ENCODE measurements around the gene MFSD12. TPM values are rescaled to one million over a fixed set of nuclear protein-coding genes. Genes with fewer than 3 reads are reported as not detected.

MFSD12 gene
- total RNA-seq, 2 experiments from 2014 or later, result 78.8 to 79.4 TPM

GRCh38 chr19:3535981-3536380 lies 21.4 kb downstream of the MFSD12 start:
- H3K79me2 ChIP-seq (ENCODE audit: insufficient read depth, low read depth, low read length), result no peaks in the 10 kb centered on the region
- no peaks in the 10 kb centered on the region for H3K9me2 ChIP-seq (ENCODE audit: insufficient read depth, low read length)
- no TSS peak for BruUV-seq (replicated peaks)
- no peak overlapping the region for H2AFZ ChIP-seq (ENCODE audit: low read length)
- H3K4me2 ChIP-seq (ENCODE audit: low read length), result no peak overlapping the region
- DNase-seq (ENCODE audit: low spot score), result no peak
- no peak overlapping the region for H3K27ac ChIP-seq (ENCODE audit: low read depth, low read length, poor library complexity, severe bottlenecking)
- no peaks in the 10 kb centered on the region for H4K20me1 ChIP-seq (ENCODE audit: insufficient read depth, low read length)
- ChIA-PET POLR2A (no interaction called here), CTCF (ENCODE audit: unreplicated experiment) (no interaction called here)
- TF ChIP-seq, protein P1, sequence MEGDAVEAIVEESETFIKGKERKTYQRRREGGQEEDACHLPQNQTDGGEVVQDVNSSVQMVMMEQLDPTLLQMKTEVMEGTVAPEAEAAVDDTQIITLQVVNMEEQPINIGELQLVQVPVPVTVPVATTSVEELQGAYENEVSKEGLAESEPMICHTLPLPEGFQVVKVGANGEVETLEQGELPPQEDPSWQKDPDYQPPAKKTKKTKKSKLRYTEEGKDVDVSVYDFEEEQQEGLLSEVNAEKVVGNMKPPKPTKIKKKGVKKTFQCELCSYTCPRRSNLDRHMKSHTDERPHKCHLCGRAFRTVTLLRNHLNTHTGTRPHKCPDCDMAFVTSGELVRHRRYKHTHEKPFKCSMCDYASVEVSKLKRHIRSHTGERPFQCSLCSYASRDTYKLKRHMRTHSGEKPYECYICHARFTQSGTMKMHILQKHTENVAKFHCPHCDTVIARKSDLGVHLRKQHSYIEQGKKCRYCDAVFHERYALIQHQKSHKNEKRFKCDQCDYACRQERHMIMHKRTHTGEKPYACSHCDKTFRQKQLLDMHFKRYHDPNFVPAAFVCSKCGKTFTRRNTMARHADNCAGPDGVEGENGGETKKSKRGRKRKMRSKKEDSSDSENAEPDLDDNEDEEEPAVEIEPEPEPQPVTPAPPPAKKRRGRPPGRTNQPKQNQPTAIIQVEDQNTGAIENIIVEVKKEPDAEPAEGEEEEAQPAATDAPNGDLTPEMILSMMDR (conservative IDR thresholded peaks at IDR 0.05; ENCODE audit: low read length), result no peak
- no peak for TF ChIP-seq EZH2phosphoT487 (IDR thresholded peaks at IDR 0.05; ENCODE audit: borderline replicate concordance, low read depth, low read length)
- no peaks in the 10 kb centered on the region for H3K4me1 ChIP-seq (ENCODE audit: insufficient read depth, low read length, poor library complexity, severe bottlenecking)
- peaks cover 80% of the 10 kb centered on the region for H3K36me3 ChIP-seq (ENCODE audit: insufficient read depth, low read length)
- intact Hi-C loops (cut with micrococcal nuclease; ENCODE audit: unreplicated experiment), result no loop called here
- H3K9me3 ChIP-seq (ENCODE audit: low read length), result no peaks in the 10 kb centered on the region
- H3K4me3 ChIP-seq (ENCODE audit: low read depth, low read length, poor library complexity, severe bottlenecking), result no peak overlapping the region

- H3K36me3 ChIP-seq (ENCODE audit: insufficient read depth, low read length), result peaks cover 80% of the 10 kb centered on the region
- no peaks in the 10 kb centered on the region for H3K79me2 ChIP-seq (ENCODE audit: insufficient read depth, low read depth, low read length)
- H3K27ac ChIP-seq (ENCODE audit: low read depth, low read length, poor library complexity, severe bottlenecking), result no peak overlapping the region
- no peak overlapping the region for H2AFZ ChIP-seq (ENCODE audit: low read length)
- no peaks in the 10 kb centered on the region for H3K9me2 ChIP-seq (ENCODE audit: insufficient read depth, low read length)
- H4K20me1 ChIP-seq (ENCODE audit: insufficient read depth, low read length), result no peaks in the 10 kb centered on the region
- no peak overlapping the region for H3K4me2 ChIP-seq (ENCODE audit: low read length)
- DNase-seq (ENCODE audit: low spot score), result no peak
- intact Hi-C loops (cut with micrococcal nuclease; ENCODE audit: unreplicated experiment), result no loop called here
- POLR2A ChIA-PET, result no interaction called here
- no peaks in the 10 kb centered on the region for H3K4me1 ChIP-seq (ENCODE audit: insufficient read depth, low read length, poor library complexity, severe bottlenecking)
- H3K9me3 ChIP-seq (ENCODE audit: low read length), result no peaks in the 10 kb centered on the region
- H3K4me3 ChIP-seq (ENCODE audit: low read depth, low read length, poor library complexity, severe bottlenecking), result no peak overlapping the region
- TF ChIP-seq EZH2phosphoT487 (IDR thresholded peaks at IDR 0.05; ENCODE audit: borderline replicate concordance, low read depth, low read length), result no peak
- TF ChIP-seq, protein P1 (conservative IDR thresholded peaks at IDR 0.05; ENCODE audit: low read length), result no peak
- BruUV-seq (replicated peaks), result no TSS peak
- CTCF ChIA-PET (ENCODE audit: unreplicated experiment), result no interaction called here
These were observed 21.8 kb downstream of the MFSD12 start for GRCh38 chr19:3535563-3535965.

- H3K9me3 ChIP-seq (ENCODE audit: low read length), result no peaks in the 10 kb centered on the region
- no peak for TF ChIP-seq EZH2phosphoT487 (IDR thresholded peaks at IDR 0.05; ENCODE audit: borderline replicate concordance, low read depth, low read length)
- H3K27ac ChIP-seq (ENCODE audit: low read depth, low read length, poor library complexity, severe bottlenecking), result no peak overlapping the region
- H4K20me1 ChIP-seq (ENCODE audit: insufficient read depth, low read length), result no peaks in the 10 kb centered on the region
- BruUV-seq (replicated peaks), result no TSS peak
- ChIA-PET POLR2A (no interaction called here), CTCF (ENCODE audit: unreplicated experiment) (no interaction called here)
- no peaks in the 10 kb centered on the region for H3K4me1 ChIP-seq (ENCODE audit: insufficient read depth, low read length, poor library complexity, severe bottlenecking)
- no peak overlapping the region for H2AFZ ChIP-seq (ENCODE audit: low read length)
- peaks cover 80% of the 10 kb centered on the region for H3K36me3 ChIP-seq (ENCODE audit: insufficient read depth, low read length)
- intact Hi-C loops (cut with micrococcal nuclease; ENCODE audit: unreplicated experiment), result no loop called here
- no peaks in the 10 kb centered on the region for H3K9me2 ChIP-seq (ENCODE audit: insufficient read depth, low read length)
- H3K79me2 ChIP-seq (ENCODE audit: insufficient read depth, low read depth, low read length), result no peaks in the 10 kb centered on the region
- H3K4me2 ChIP-seq (ENCODE audit: low read length), result no peak overlapping the region
- no peak overlapping the region for H3K4me3 ChIP-seq (ENCODE audit: low read depth, low read length, poor library complexity, severe bottlenecking)
- DNase-seq (ENCODE audit: low spot score), result no peak
These were observed 22.2 kb downstream of the MFSD12 start for GRCh38 chr19:3535235-3535535.
